ENCODE data around the gene SPATA18. TPM values are rescaled to one million over a fixed set of nuclear protein-coding genes. Genes with fewer than 3 reads are reported as not detected.

The SPATA18 gene
- total and polyA plus RNA-seq, 2 of the 8 experiments (the other 6 are each of a cell fraction or from before 2014, with no cell fraction given) = 1.4 to 2.4 TPM

GRCh38 chr4:52102587-52102986, 51.5 kb downstream of the SPATA18 start:
- Histone ChIP-seq H3K4me1 (replicated peaks in 1 of 4; ENCODE audit: control insufficient read depth in 3 of 4, insufficient read depth in 4 of 4, low read length in 3 of 4) (no peaks in the 10 kb centered on the region), H3K14ac (ENCODE audit: insufficient read length) (no peak overlapping the region), H3K79me2 (ENCODE audit: control insufficient read depth in 1 of 2, insufficient read depth in 2 of 2, low read length in 2 of 2) (no peaks in the 10 kb centered on the region), H4K20me1 (replicated peaks in 1 of 2; ENCODE audit: control insufficient read depth in 1 of 2, insufficient read depth in 2 of 2, low read length in 2 of 2) (no peaks in the 10 kb centered on the region), H3K4me2 (ENCODE audit: insufficient read depth in 1 of 2, low read depth in 2 of 2, low read length in 2 of 2) (no peak overlapping the region), H4K5ac (ENCODE audit: insufficient read length, low read depth, low read length) (no peak overlapping the region), H2BK12ac (ENCODE audit: low read depth, low read length) (no peak overlapping the region), H2BK15ac (ENCODE audit: low read length) (no peak overlapping the region), H2BK5ac (ENCODE audit: low read depth, low read length) (no peak overlapping the region), H3K27me3 (replicated peaks in 1 of 4; ENCODE audit: control insufficient read depth in 3 of 4, extremely low read depth in 1 of 4, insufficient read depth in 3 of 4, low read length in 3 of 4) (no peaks in the 10 kb centered on the region; a peak in 1 of 7 replicates), H3K79me1 (ENCODE audit: low read depth, low read length) (no peaks in the 10 kb centered on the region), H3K36me3 (ENCODE audit: control insufficient read depth in 2 of 4, insufficient read depth in 4 of 4, low read length in 3 of 4) (no peaks in the 10 kb centered on the region), H3K23ac (ENCODE audit: insufficient read length) (no peak overlapping the region), H2BK20ac (ENCODE audit: low read length) (no peak overlapping the region), H2AK5ac (ENCODE audit: low read depth, low read length) (no peak overlapping the region), H3K23me2 (ENCODE audit: low read depth, low read length) (no peaks in the 10 kb centered on the region), H2BK120ac (replicated peaks; ENCODE audit: low read depth, low read length) (no peak overlapping the region), H3K56ac (replicated peaks; ENCODE audit: insufficient read length, low read depth, low read length) (no peak overlapping the region), H3K9ac (replicated peaks in 1 of 4; ENCODE audit: extremely low read depth in 1 of 4, low read depth in 3 of 4, low read length in 3 of 4) (no peak overlapping the region), H4K91ac (replicated peaks; ENCODE audit: insufficient read length, low read length) (no peak overlapping the region), H3K9me3 (ENCODE audit: insufficient read depth in 2 of 2, low read depth in 1 of 2, low read length in 1 of 2) (no peaks in the 10 kb centered on the region), H4K8ac (ENCODE audit: extremely low read depth, insufficient read depth, low read length) (no peak overlapping the region), H3K4ac (replicated peaks; ENCODE audit: insufficient read length, low read depth, low read length) (no peak overlapping the region), H3K27ac (ENCODE audit: low read depth, low read length) (no peak overlapping the region), H3K4me3 (ENCODE audit: extremely low read depth in 1 of 4, insufficient read depth in 2 of 4, low read depth in 3 of 4, low read length in 4 of 4) (no peak overlapping the region), H2AFZ (ENCODE audit: low read length) (no peak overlapping the region), H3K18ac (ENCODE audit: extremely low read depth, low read length) (no peak overlapping the region)
- no peak for DNase-seq (ENCODE audit: low read depth in 1 of 2, low spot score in 2 of 2)
- ChIA-PET POLR2A (ENCODE audit: partially characterized antibody) (no interaction called here), CTCF (ENCODE audit: partially characterized antibody) (interaction anchor here (0.6 to 1.7 kb wide), 5 partner anchors 46 to 882 kb away, joined by 3 to 5 read pairs (median 4); no protein-coding TSS in a partner anchor)
- no peak for FAIRE-seq
- no peak for TF ChIP-seq CHD1 (IDR thresholded peaks at IDR 0.05; ENCODE audit: low read depth, low read length)
- no peak for TF ChIP-seq JUN (IDR thresholded peaks at IDR 0.05; ENCODE audit: low read depth, low read length)
- TF ChIP-seq SUZ12 (IDR thresholded peaks at IDR 0.05; ENCODE audit: low read length) = no peak
- TF ChIP-seq KDM4A (IDR thresholded peaks at IDR 0.05; ENCODE audit: low read depth, low read length, severe bottlenecking) = no peak
- TF ChIP-seq SIN3A (conservative IDR thresholded peaks at IDR 0.05 in 1 of 2, IDR thresholded peaks at IDR 0.05 in 1 of 2; ENCODE audit: low read depth in 1 of 2, low read length in 2 of 2) = no peak
- TF ChIP-seq CHD2 (IDR thresholded peaks at IDR 0.05; ENCODE audit: low read length) = no peak
- no peak for TF ChIP-seq KDM1A (IDR thresholded peaks at IDR 0.05; ENCODE audit: borderline replicate concordance, low read length)
- no peak for TF ChIP-seq RXRA (IDR thresholded peaks at IDR 0.05; ENCODE audit: insufficient read depth, low read depth, low read length)
- TF ChIP-seq EGR1 (IDR thresholded peaks at IDR 0.05; ENCODE audit: borderline replicate concordance, low read depth, low read length) = no peak
- no peak for TF ChIP-seq POLR2AphosphoS5 (IDR thresholded peaks at IDR 0.05; ENCODE audit: low read depth, low read length)
- no peak for TF ChIP-seq ATF3 (IDR thresholded peaks at IDR 0.05; ENCODE audit: insufficient read depth, low read depth, low read length)
- no peak for TF ChIP-seq BACH1 (IDR thresholded peaks at IDR 0.05; ENCODE audit: low read length)
- TF ChIP-seq GTF2F1 (IDR thresholded peaks at IDR 0.05; ENCODE audit: borderline replicate concordance, low read depth, low read length) = no peak
- no peak for TF ChIP-seq POLR2A (IDR thresholded peaks at IDR 0.05; ENCODE audit: control extremely low read depth in 1 of 2, low read depth in 2 of 2, low read length in 2 of 2)
- no peak for TF ChIP-seq ASH2L (IDR thresholded peaks at IDR 0.05; ENCODE audit: low read length)
- no peak for TF ChIP-seq TAF7 (optimal IDR thresholded peaks at IDR 0.05; ENCODE audit: borderline replicate concordance, low read depth, low read length)

All from H1 (cell line).